ENCODE data around the gene TRPC6.

GRCh38 chr11:101444851-101445250 lies 139.0 kb downstream of the TRPC6 start:
- TF ChIP-seq POLR2A (IDR thresholded peaks at IDR 0.05) (no peak), CTCF (IDR thresholded peaks at IDR 0.05 in 4 of 5, conservative IDR thresholded peaks at IDR 0.05 in 1 of 5) (no peak)
